Measurements from ENCODE around the gene DPYD.

DPYD gene

DNA sequence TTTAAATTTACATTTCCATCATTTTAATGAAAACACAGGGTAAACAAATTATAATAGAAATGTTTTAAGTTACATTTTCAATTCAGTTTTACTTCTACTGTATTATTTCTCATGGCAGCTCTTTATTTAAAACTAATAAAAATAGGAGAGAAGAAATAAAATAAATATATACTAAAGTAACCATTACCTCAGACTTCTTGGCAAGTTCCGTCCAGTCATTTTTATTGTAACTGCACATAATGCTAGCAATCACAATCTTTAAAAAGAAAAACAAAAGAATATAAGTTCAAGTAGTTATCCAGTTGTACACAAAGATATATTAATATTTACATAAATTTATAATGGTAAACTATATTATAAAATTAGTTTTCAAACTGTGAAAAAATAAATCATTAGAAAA lies 538.6 kb downstream of the DPYD start:
- H3K9me3 ChIP-seq (ENCODE audit: low read length), result no peaks in the 10 kb centered on the region
- no peaks in the 10 kb centered on the region for H3K36me3 ChIP-seq (ENCODE audit: insufficient read depth, low read length)
- H2AFZ ChIP-seq (ENCODE audit: low read length), result no peak overlapping the region
- no peaks in the 10 kb centered on the region for H3F3A ChIP-seq (ENCODE audit: insufficient read depth, low read length)
- no peak overlapping the region for H3K9ac ChIP-seq (ENCODE audit: low read length)
- H4K20me1 ChIP-seq (ENCODE audit: insufficient read depth, low read length), result no peaks in the 10 kb centered on the region
- TF ChIP-seq, protein P1, sequence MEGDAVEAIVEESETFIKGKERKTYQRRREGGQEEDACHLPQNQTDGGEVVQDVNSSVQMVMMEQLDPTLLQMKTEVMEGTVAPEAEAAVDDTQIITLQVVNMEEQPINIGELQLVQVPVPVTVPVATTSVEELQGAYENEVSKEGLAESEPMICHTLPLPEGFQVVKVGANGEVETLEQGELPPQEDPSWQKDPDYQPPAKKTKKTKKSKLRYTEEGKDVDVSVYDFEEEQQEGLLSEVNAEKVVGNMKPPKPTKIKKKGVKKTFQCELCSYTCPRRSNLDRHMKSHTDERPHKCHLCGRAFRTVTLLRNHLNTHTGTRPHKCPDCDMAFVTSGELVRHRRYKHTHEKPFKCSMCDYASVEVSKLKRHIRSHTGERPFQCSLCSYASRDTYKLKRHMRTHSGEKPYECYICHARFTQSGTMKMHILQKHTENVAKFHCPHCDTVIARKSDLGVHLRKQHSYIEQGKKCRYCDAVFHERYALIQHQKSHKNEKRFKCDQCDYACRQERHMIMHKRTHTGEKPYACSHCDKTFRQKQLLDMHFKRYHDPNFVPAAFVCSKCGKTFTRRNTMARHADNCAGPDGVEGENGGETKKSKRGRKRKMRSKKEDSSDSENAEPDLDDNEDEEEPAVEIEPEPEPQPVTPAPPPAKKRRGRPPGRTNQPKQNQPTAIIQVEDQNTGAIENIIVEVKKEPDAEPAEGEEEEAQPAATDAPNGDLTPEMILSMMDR (IDR thresholded peaks at IDR 0.05; ENCODE audit: low read length), result no peak
- TF ChIP-seq EZH2 (IDR thresholded peaks at IDR 0.05; ENCODE audit: borderline replicate concordance, low read length), result no peak
- no peak overlapping the region for H3K4me3 ChIP-seq (ENCODE audit: low read depth, low read length, poor library complexity, severe bottlenecking)
- H3K27ac ChIP-seq (ENCODE audit: low read depth, low read length, poor library complexity, severe bottlenecking), result no peak overlapping the region
- no peaks in the 10 kb centered on the region for H3K9me2 ChIP-seq (ENCODE audit: low read depth, low read length)
- no peaks in the 10 kb centered on the region for H3K79me2 ChIP-seq (ENCODE audit: insufficient read depth, low read length)
- no peaks in the 10 kb centered on the region for H3K27me3 ChIP-seq (ENCODE audit: insufficient read depth, low read length)
- H3K4me1 ChIP-seq (ENCODE audit: insufficient read depth, low read length, severe bottlenecking), result no peaks in the 10 kb centered on the region
- no peak overlapping the region for H3K4me2 ChIP-seq (ENCODE audit: low read length)

DNA sequence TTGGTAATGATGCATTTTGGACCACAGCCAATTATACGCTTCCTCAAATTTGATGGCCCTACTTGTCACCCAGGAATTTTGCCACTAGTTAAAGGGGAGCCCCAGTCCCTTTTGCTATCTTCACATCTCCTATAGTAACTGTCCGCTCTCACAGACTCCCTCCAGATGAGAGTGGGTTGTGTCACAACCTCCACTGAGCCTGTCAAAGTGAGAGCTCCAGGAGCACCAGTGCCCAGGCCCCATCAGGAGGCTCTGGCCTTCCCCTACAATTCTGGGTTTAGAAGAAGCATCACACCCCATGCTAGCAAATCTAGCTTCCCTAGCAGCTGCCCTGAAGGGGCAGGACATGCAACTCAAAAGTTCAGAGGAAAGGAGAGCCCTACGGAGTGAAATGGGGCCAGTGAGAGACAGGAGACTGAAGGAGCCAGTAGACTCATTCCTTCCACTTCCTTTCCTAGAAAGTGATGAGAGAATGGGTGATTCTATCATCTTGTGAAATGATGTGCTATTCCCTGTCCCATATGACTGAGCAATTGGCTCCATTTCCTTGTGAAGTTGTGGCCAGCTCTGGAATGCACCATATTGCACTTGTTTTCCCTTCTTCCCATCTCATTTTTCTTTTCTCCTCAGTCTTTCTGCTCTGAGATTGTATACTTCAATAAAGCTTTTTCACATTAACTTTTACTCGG lies 541.3 kb downstream of the DPYD start:
- H3K4me1 ChIP-seq (ENCODE audit: insufficient read depth, low read length, severe bottlenecking), result no peaks in the 10 kb centered on the region
- no peaks in the 10 kb centered on the region for H3K27me3 ChIP-seq (ENCODE audit: insufficient read depth, low read length)
- no peak overlapping the region for H3K9ac ChIP-seq (ENCODE audit: low read length)
- H3K27ac ChIP-seq (ENCODE audit: low read depth, low read length, poor library complexity, severe bottlenecking), result no peak overlapping the region
- H3K4me3 ChIP-seq (ENCODE audit: low read depth, low read length, poor library complexity, severe bottlenecking), result no peak overlapping the region
- H3K9me2 ChIP-seq (ENCODE audit: low read depth, low read length), result no peaks in the 10 kb centered on the region
- no peak overlapping the region for H2AFZ ChIP-seq (ENCODE audit: low read length)
- H3K9me3 ChIP-seq (ENCODE audit: low read length), result no peaks in the 10 kb centered on the region
- H3K36me3 ChIP-seq (ENCODE audit: insufficient read depth, low read length), result no peaks in the 10 kb centered on the region
- no peaks in the 10 kb centered on the region for H3F3A ChIP-seq (ENCODE audit: insufficient read depth, low read length)
- H3K79me2 ChIP-seq (ENCODE audit: insufficient read depth, low read length), result no peaks in the 10 kb centered on the region
- no peaks in the 10 kb centered on the region for H4K20me1 ChIP-seq (ENCODE audit: insufficient read depth, low read length)
- H3K4me2 ChIP-seq (ENCODE audit: low read length), result no peak overlapping the region
- no peak for TF ChIP-seq EZH2 (IDR thresholded peaks at IDR 0.05; ENCODE audit: borderline replicate concordance, low read length)
- TF ChIP-seq, protein P1 (IDR thresholded peaks at IDR 0.05; ENCODE audit: low read length), result no peak

DNA sequence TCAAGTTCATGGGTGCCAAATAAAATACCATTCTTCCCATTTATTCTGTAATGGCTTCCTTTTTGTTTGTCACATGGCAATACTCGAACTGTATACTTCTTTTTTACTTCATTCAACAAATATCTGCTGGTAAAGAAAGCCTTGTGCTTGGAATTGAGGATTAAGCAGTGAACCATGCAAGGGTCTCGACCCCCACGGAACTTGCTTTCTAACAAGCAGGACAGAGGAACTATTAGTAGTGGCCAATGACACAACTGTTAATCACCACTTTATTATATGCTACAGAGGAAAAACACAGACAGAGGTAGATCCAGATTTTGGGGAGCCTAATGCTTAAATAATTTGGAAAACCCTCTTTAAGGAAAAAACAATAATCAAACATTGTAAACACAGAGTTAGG lies 542.2 kb downstream of the DPYD start:
- H3K4me1 ChIP-seq (ENCODE audit: insufficient read depth, low read length, severe bottlenecking), result no peaks in the 10 kb centered on the region
- TF ChIP-seq EZH2 (IDR thresholded peaks at IDR 0.05; ENCODE audit: borderline replicate concordance, low read length), result no peak
- TF ChIP-seq, protein P1 (IDR thresholded peaks at IDR 0.05; ENCODE audit: low read length), result no peak
- H3K4me3 ChIP-seq (ENCODE audit: low read depth, low read length, poor library complexity, severe bottlenecking), result no peak overlapping the region
- no peaks in the 10 kb centered on the region for H3K79me2 ChIP-seq (ENCODE audit: insufficient read depth, low read length)
- H3K4me2 ChIP-seq (ENCODE audit: low read length), result no peak overlapping the region
- no peaks in the 10 kb centered on the region for H3K27me3 ChIP-seq (ENCODE audit: insufficient read depth, low read length)
- no peaks in the 10 kb centered on the region for H3K36me3 ChIP-seq (ENCODE audit: insufficient read depth, low read length)
- no peak overlapping the region for H3K9ac ChIP-seq (ENCODE audit: low read length)
- H4K20me1 ChIP-seq (ENCODE audit: insufficient read depth, low read length), result no peaks in the 10 kb centered on the region
- no peak overlapping the region for H3K27ac ChIP-seq (ENCODE audit: low read depth, low read length, poor library complexity, severe bottlenecking)
- H3K9me2 ChIP-seq (ENCODE audit: low read depth, low read length), result no peaks in the 10 kb centered on the region
- no peak overlapping the region for H2AFZ ChIP-seq (ENCODE audit: low read length)
- H3K9me3 ChIP-seq (ENCODE audit: low read length), result no peaks in the 10 kb centered on the region
- H3F3A ChIP-seq (ENCODE audit: insufficient read depth, low read length), result no peaks in the 10 kb centered on the region

All from OCI-LY1 (cell line).